Measurements from ENCODE around the gene PCCB.

The PCCB gene

GRCh38 chr3:136293279-136293678 lies 43.1 kb downstream of the PCCB start:
- DNase-seq (ENCODE audit: low spot score): no peak
- H3K27ac ChIP-seq: no peak overlapping the region
- TF ChIP-seq, protein P1, sequence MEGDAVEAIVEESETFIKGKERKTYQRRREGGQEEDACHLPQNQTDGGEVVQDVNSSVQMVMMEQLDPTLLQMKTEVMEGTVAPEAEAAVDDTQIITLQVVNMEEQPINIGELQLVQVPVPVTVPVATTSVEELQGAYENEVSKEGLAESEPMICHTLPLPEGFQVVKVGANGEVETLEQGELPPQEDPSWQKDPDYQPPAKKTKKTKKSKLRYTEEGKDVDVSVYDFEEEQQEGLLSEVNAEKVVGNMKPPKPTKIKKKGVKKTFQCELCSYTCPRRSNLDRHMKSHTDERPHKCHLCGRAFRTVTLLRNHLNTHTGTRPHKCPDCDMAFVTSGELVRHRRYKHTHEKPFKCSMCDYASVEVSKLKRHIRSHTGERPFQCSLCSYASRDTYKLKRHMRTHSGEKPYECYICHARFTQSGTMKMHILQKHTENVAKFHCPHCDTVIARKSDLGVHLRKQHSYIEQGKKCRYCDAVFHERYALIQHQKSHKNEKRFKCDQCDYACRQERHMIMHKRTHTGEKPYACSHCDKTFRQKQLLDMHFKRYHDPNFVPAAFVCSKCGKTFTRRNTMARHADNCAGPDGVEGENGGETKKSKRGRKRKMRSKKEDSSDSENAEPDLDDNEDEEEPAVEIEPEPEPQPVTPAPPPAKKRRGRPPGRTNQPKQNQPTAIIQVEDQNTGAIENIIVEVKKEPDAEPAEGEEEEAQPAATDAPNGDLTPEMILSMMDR (IDR thresholded peaks at IDR 0.05): no peak

GRCh38 chr3:136294176-136294575 lies 44.0 kb downstream of the PCCB start:
- no peak for DNase-seq (ENCODE audit: low spot score)
- TF ChIP-seq, protein P1 (IDR thresholded peaks at IDR 0.05): no peak
- H3K27ac ChIP-seq: no peak overlapping the region
- H3K4me3 ChIP-seq: no peak overlapping the region

More at GRCh38 chr3:136293279-136293678, 43.1 kb downstream of the PCCB start:
- H3K4me3 ChIP-seq: no peak overlapping the region

- TF ChIP-seq, protein P1 (IDR thresholded peaks at IDR 0.05): no peak
- no peak overlapping the region for H3K27ac ChIP-seq
- DNase-seq (ENCODE audit: low spot score): no peak
- H3K4me3 ChIP-seq: no peak overlapping the region
Measured at GRCh38 chr3:136296960-136297359, 46.8 kb downstream of the PCCB start.

DNA sequence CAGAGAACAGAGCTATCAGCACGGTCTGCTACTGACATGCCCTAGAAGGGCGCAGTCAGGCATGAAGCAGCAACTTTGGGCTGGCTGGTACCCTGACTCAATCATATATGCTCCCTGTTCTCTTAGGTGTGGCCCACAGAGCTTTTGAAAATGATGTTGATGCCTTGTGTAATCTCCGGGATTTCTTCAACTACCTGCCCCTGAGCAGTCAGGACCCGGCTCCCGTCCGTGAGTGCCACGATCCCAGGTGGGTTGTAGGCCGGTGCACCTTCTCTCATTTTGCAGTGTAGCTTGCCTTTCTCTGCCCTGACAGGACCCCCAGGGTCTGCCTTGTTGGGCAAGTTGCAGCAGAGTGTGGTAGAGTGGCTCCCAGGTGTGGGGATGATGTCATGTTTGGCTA lies 47.7 kb downstream of the PCCB start:
- TF ChIP-seq, protein P1 (IDR thresholded peaks at IDR 0.05): no peak
- DNase-seq (ENCODE audit: low spot score): no peak
- Histone ChIP-seq H3K27ac (no peak overlapping the region), H3K4me3 (no peak overlapping the region)

DNA sequence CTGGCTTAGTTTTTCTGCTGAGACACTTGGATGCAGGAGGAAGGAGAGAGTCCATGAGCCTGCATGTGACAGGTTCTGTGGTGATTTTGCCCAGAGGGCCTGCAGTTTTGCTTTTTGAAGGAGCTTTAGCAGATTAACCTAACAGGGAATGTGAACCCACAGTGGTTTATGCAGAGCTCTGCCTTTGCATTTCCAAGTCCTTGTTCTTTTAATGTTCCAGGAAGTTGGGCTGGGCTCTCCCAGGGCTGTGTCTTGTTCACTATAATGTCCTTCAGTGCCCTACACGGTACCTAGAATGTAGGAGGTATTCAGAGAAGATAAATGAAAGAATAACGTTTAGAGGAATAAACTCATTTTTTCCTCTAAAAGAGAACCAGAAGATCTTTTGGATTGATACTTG lies 50.3 kb downstream of the PCCB start:
- Histone ChIP-seq H3K4me3 (no peak overlapping the region), H3K27ac (no peak overlapping the region)
- no peak for DNase-seq (ENCODE audit: low spot score)
- TF ChIP-seq, protein P1 (IDR thresholded peaks at IDR 0.05): no peak

- no peak for DNase-seq (ENCODE audit: low spot score)
- TF ChIP-seq, protein P1 (IDR thresholded peaks at IDR 0.05): no peak
- no peak overlapping the region for H3K4me3 ChIP-seq
- H3K27ac ChIP-seq: no peak overlapping the region
Measured at GRCh38 chr3:136305879-136306278, 55.7 kb downstream of the PCCB start.

DNA sequence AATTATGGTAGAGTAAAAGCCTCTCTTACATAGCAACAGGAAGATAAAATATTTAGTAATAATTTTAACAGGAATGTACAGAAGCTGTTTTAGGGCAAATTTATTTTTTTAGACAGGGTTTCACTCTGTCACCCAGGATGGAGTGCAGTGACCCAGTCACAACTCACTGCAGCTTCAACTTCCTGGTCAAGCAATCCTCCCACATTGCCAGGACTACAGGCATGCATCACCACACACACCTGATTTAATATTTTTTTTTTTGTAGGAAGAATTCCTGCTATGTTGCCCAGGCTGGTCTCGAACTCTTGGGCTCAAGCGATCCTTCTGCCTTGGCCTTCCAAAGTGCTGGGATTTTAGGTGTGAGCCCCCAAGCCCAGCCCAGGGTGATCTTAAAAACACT lies 61.1 kb downstream of the PCCB start:
- Histone ChIP-seq H3K27ac (no peak overlapping the region), H3K4me3 (no peak overlapping the region)
- TF ChIP-seq, protein P1 (IDR thresholded peaks at IDR 0.05): no peak
- DNase-seq (ENCODE audit: low spot score): no peak
